Hepatic stellate cell (primary cell): ENCODE results near the gene COL6A2.
"Not testable (repeated sequence)": the region's sequence is repeated elsewhere in the genome, so short reads cannot be mapped to it uniquely, and the experiment has no call there.

Source experiments
- DNase-seq: peaks from one replicate; pipeline ENCODE4 v3.0.0; 2011; ENCODE audit warnings: low spot score

COL6A2 gene

GRCh38 chr21:46126309-46127238 is 28.7 kb downstream of the COL6A2 start:
- no peak for DNase-seq

GRCh38 chr21:46127239-46128105 is 29.6 kb downstream of the COL6A2 start:
- DNase-seq: no peak

GRCh38 chr21:46128106-46128932 is 30.4 kb downstream of the COL6A2 start:
- DNase-seq: no peak

- no peak for DNase-seq
Observed at GRCh38 chr21:46128933-46129571, 31.1 kb downstream of the COL6A2 start.

GRCh38 chr21:46129846-46130651 is 32.1 kb downstream of the COL6A2 start:
- DNase-seq: no peak

GRCh38 chr21:46130831-46131587 is 33.1 kb downstream of the COL6A2 start:
- DNase-seq: no peak

- no peak for DNase-seq
Observed at GRCh38 chr21:46131588-46131837, 33.6 kb downstream of the COL6A2 start.

GRCh38 chr21:46131838-46132651 is 34.1 kb downstream of the COL6A2 start:
- no peak for DNase-seq

GRCh38 chr21:46135782-46136395 is 38.0 kb downstream of the COL6A2 start:
- DNase-seq: no peak

GRCh38 chr21:46136739-46137349 is 38.9 kb downstream of the COL6A2 start:
- no peak for DNase-seq

- no peak for DNase-seq
Observed at GRCh38 chr21:46137908-46138307, 40.0 kb downstream of the COL6A2 start.

GRCh38 chr21:46138383-46138970 is 40.6 kb downstream of the COL6A2 start:
- DNase-seq: no peak

- DNase-seq: no peak
Observed at GRCh38 chr21:46139686-46140085, 41.8 kb downstream of the COL6A2 start.

GRCh38 chr21:46140352-46141003 is 42.6 kb downstream of the COL6A2 start:
- not testable (repeated sequence) for DNase-seq

- DNase-seq: no peak
Observed at GRCh38 chr21:46141767-46142581, 44.1 kb downstream of the COL6A2 start.
